ENCODE measurements around the gene S100A5.
"Not testable (repeated sequence)": the region's sequence is repeated elsewhere in the genome, so short reads cannot be mapped to it uniquely, and the experiment has no call there.

Gene S100A5

DNA sequence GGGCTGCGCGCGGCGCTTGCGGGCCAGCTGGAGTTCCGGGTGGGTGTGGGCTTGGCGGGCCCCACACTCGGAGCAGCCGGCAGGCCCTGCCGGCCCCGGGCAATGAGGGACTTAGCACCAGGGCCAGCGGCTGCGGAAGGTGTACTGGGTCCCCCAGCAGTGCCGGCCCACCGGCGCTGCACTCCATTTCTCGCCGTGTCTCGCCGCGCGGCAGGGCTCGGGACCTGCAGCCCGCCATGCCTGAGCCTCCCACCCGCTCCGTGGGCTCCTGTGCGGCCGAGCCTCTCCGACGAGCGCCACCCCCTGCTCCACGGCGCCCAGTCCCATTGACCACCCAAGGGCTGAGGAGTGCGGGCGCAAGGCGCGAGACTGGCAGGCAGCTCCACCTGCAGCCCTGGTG, 18.9 kb downstream of the S100A5 start:
- not testable (repeated sequence) for H3K4me3 ChIP-seq (ENCODE audit: low read depth, low read length); H3K36me3 ChIP-seq (ENCODE audit: control insufficient read depth, insufficient read depth, low read length); H3K9ac ChIP-seq (ENCODE audit: low read depth, low read length); H3K9me3 ChIP-seq (ENCODE audit: control insufficient read depth, insufficient read depth, low read length); H3K4me1 ChIP-seq (ENCODE audit: control insufficient read depth, insufficient read depth, low read length)
- peaks cover 17% of the 10 kb centered on the region for H3K27me3 ChIP-seq (ENCODE audit: control insufficient read depth, insufficient read depth, low read length)

DNA sequence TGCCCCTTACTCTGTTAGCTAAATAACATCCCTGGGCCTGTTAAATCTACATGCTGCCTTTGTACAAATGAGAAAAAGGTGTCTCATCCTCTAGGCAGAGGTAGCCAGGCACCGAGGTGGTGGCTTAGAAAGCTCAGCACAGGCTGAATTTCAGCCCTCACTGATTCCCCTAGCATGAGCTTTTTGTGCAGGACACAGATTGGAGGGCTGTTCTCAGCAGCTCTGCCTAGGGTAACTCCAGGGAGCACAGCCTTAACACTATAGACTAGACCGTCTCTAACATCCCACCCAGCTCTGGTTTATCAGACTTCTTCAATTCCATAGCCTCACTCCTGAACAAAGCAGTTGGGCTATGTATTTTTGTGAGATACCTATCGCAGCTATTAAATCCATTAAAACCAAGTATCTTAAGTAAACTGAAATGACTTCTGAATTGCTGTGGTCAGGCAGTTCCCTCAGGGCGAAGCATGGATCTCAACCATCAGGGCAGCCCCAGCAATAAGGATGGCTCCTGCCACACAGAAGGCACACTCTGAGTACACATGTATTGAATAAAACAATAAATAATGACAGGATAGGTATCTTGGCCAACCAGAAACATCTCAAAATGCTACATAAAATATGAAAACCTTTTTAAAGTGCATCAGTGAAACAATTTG, 19.8 kb downstream of the S100A5 start:
- H3K9ac ChIP-seq (ENCODE audit: low read depth, low read length), result no peak overlapping the region
- no peaks in the 10 kb centered on the region for H3K36me3 ChIP-seq (ENCODE audit: control insufficient read depth, insufficient read depth, low read length)
- peaks cover 3% of the 10 kb centered on the region for H3K4me1 ChIP-seq (ENCODE audit: control insufficient read depth, insufficient read depth, low read length)
- H3K4me3 ChIP-seq (ENCODE audit: low read depth, low read length), result no peak overlapping the region
- peaks cover 25% of the 10 kb centered on the region for H3K27me3 ChIP-seq (ENCODE audit: control insufficient read depth, insufficient read depth, low read length)
- no peaks in the 10 kb centered on the region for H3K9me3 ChIP-seq (ENCODE audit: control insufficient read depth, insufficient read depth, low read length)

GRCh38 chr1:153520137-153520691, 20.5 kb downstream of the S100A5 start:
- not testable (repeated sequence) for H3K4me3 ChIP-seq (ENCODE audit: low read depth, low read length)

GRCh38 chr1:153519242-153519641, 21.5 kb downstream of the S100A5 start:
- no peak overlapping the region for H3K4me3 ChIP-seq (ENCODE audit: low read depth, low read length)
- H3K27me3 ChIP-seq (ENCODE audit: control insufficient read depth, insufficient read depth, low read length), result peaks cover 33% of the 10 kb centered on the region
- peaks cover 3% of the 10 kb centered on the region for H3K4me1 ChIP-seq (ENCODE audit: control insufficient read depth, insufficient read depth, low read length)
- H3K9me3 ChIP-seq (ENCODE audit: control insufficient read depth, insufficient read depth, low read length), result no peaks in the 10 kb centered on the region
- no peak overlapping the region for H3K9ac ChIP-seq (ENCODE audit: low read depth, low read length)
- H3K36me3 ChIP-seq (ENCODE audit: control insufficient read depth, insufficient read depth, low read length), result no peaks in the 10 kb centered on the region

More at GRCh38 chr1:153520137-153520691, 20.5 kb downstream of the S100A5 start:
- not testable (repeated sequence) for H3K36me3 ChIP-seq (ENCODE audit: control insufficient read depth, insufficient read depth, low read length); H3K9ac ChIP-seq (ENCODE audit: low read depth, low read length); H3K9me3 ChIP-seq (ENCODE audit: control insufficient read depth, insufficient read depth, low read length); H3K4me1 ChIP-seq (ENCODE audit: control insufficient read depth, insufficient read depth, low read length)
- peaks cover 33% of the 10 kb centered on the region for H3K27me3 ChIP-seq (ENCODE audit: control insufficient read depth, insufficient read depth, low read length)

- H3K4me1 ChIP-seq (ENCODE audit: control insufficient read depth, insufficient read depth, low read length), result peaks cover 2% of the 10 kb centered on the region
- H3K9ac ChIP-seq (ENCODE audit: low read depth, low read length), result no peak overlapping the region
Observed at GRCh38 chr1:153515504-153516394, 25.0 kb downstream of the S100A5 start.

GRCh38 chr1:153513666-153514065, 27.1 kb downstream of the S100A5 start:
- Histone ChIP-seq H3K9ac (ENCODE audit: low read depth, low read length) (no peak overlapping the region), H3K4me3 (ENCODE audit: low read depth, low read length) (no peak overlapping the region), H3K4me1 (ENCODE audit: control insufficient read depth, insufficient read depth, low read length) (no peaks in the 10 kb centered on the region), H3K36me3 (ENCODE audit: control insufficient read depth, insufficient read depth, low read length) (no peaks in the 10 kb centered on the region), H3K27me3 (ENCODE audit: control insufficient read depth, insufficient read depth, low read length) (peaks cover 43% of the 10 kb centered on the region), H3K9me3 (ENCODE audit: control insufficient read depth, insufficient read depth, low read length) (no peaks in the 10 kb centered on the region)

More at GRCh38 chr1:153515504-153516394, 25.0 kb downstream of the S100A5 start:
- peaks cover 50% of the 10 kb centered on the region for H3K27me3 ChIP-seq (ENCODE audit: control insufficient read depth, insufficient read depth, low read length)
- no peaks in the 10 kb centered on the region for H3K36me3 ChIP-seq (ENCODE audit: control insufficient read depth, insufficient read depth, low read length)
- H3K4me3 ChIP-seq (ENCODE audit: low read depth, low read length), result no peak overlapping the region
- H3K9me3 ChIP-seq (ENCODE audit: control insufficient read depth, insufficient read depth, low read length), result no peaks in the 10 kb centered on the region

GRCh38 chr1:153513023-153513422, 27.7 kb downstream of the S100A5 start:
- H3K9ac ChIP-seq (ENCODE audit: low read depth, low read length), result no peak overlapping the region

GRCh38 chr1:153510984-153511410, 29.7 kb downstream of the S100A5 start:
- Histone ChIP-seq H3K9ac (ENCODE audit: low read depth, low read length) (no peak overlapping the region), H3K4me1 (ENCODE audit: control insufficient read depth, insufficient read depth, low read length) (no peaks in the 10 kb centered on the region), H3K27me3 (ENCODE audit: control insufficient read depth, insufficient read depth, low read length) (peaks cover 29% of the 10 kb centered on the region), H3K4me3 (ENCODE audit: low read depth, low read length) (no peak overlapping the region), H3K9me3 (ENCODE audit: control insufficient read depth, insufficient read depth, low read length) (no peaks in the 10 kb centered on the region), H3K36me3 (ENCODE audit: control insufficient read depth, insufficient read depth, low read length) (no peaks in the 10 kb centered on the region)

More at GRCh38 chr1:153513023-153513422, 27.7 kb downstream of the S100A5 start:
- no peak overlapping the region for H3K4me3 ChIP-seq (ENCODE audit: low read depth, low read length)
- H3K27me3 ChIP-seq (ENCODE audit: control insufficient read depth, insufficient read depth, low read length), result peaks cover 40% of the 10 kb centered on the region
- no peaks in the 10 kb centered on the region for H3K36me3 ChIP-seq (ENCODE audit: control insufficient read depth, insufficient read depth, low read length)
- no peaks in the 10 kb centered on the region for H3K9me3 ChIP-seq (ENCODE audit: control insufficient read depth, insufficient read depth, low read length)
- H3K4me1 ChIP-seq (ENCODE audit: control insufficient read depth, insufficient read depth, low read length), result no peaks in the 10 kb centered on the region

DNA sequence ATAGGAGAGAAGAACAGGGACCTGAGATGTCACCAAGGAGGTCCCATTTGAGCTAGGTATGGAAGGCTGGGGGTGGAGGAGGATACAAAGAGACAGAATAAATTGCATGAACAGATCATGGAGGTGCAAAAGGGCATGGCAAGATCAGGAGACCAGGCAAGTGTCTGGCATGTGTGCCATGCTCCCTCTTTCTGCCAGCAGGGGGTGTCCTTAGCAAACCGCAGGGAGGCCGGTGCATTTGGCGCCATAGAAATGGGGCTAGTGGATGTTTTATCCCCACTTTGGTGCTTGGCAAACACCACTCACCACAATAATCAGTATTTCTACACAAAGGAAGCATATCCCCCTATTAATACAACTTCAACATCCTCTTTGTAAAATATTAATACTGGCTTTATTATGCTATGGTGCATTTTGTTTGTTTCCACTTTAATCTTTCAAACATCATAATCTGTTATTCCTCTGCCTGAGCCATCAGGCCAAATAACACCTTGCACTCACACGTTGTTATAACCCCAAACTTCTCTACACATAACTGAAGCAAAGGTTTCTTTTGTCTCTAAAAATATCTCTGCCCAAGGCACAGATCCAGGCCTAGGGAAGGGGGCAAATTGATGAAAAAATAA, 30.9 kb downstream of the S100A5 start:
- Histone ChIP-seq H3K9me3 (ENCODE audit: control insufficient read depth, insufficient read depth, low read length) (no peaks in the 10 kb centered on the region), H3K9ac (ENCODE audit: low read depth, low read length) (no peak overlapping the region), H3K27me3 (ENCODE audit: control insufficient read depth, insufficient read depth, low read length) (peaks cover 21% of the 10 kb centered on the region), H3K4me1 (ENCODE audit: control insufficient read depth, insufficient read depth, low read length) (no peaks in the 10 kb centered on the region), H3K4me3 (ENCODE audit: low read depth, low read length) (no peak overlapping the region), H3K36me3 (ENCODE audit: control insufficient read depth, insufficient read depth, low read length) (no peaks in the 10 kb centered on the region)

GRCh38 chr1:153509036-153509435, 31.7 kb downstream of the S100A5 start:
- no peaks in the 10 kb centered on the region for H3K9me3 ChIP-seq (ENCODE audit: control insufficient read depth, insufficient read depth, low read length)
- peaks cover 21% of the 10 kb centered on the region for H3K27me3 ChIP-seq (ENCODE audit: control insufficient read depth, insufficient read depth, low read length)
- no peaks in the 10 kb centered on the region for H3K36me3 ChIP-seq (ENCODE audit: control insufficient read depth, insufficient read depth, low read length)
- H3K4me1 ChIP-seq (ENCODE audit: control insufficient read depth, insufficient read depth, low read length), result no peaks in the 10 kb centered on the region
- H3K4me3 ChIP-seq (ENCODE audit: low read depth, low read length), result no peak overlapping the region
- H3K9ac ChIP-seq (ENCODE audit: low read depth, low read length), result no peak overlapping the region

DNA sequence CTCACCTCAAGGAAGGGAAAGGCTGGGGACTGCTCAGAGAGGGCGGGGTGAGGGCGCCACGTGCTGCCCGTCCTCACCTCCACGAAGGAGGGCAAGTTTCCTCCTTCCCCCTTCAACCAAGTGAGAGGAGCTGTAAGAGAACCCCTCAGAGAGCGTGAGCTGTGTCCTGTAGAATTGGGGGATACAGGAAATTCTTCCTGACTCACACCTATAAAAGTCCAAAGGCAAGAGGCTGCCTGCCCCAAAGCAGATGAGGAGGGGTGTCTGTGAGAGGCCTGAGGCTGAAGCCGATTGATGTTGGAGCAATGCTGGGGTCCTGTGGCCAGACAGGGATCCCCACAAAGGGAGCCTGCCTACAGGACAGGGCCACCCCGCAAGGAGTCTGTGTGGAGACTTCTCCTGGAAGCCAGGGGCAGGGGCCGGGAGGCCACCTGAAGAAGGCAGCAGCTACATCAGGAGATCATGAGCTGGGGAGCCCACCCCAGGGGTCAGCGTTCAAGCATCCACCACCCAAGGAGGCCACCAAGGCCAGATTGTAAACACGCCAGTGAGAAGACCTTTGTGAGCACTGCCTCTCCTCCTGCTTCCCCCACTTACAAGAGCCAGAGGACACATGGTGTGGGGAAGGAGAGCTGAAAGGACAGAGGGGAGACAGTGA, 32.7 kb downstream of the S100A5 start:
- no peaks in the 10 kb centered on the region for H3K4me1 ChIP-seq (ENCODE audit: control insufficient read depth, insufficient read depth, low read length)
- H3K4me3 ChIP-seq (ENCODE audit: low read depth, low read length), result no peak overlapping the region
- H3K9ac ChIP-seq (ENCODE audit: low read depth, low read length), result no peak overlapping the region
- no peaks in the 10 kb centered on the region for H3K36me3 ChIP-seq (ENCODE audit: control insufficient read depth, insufficient read depth, low read length)
- no peaks in the 10 kb centered on the region for H3K9me3 ChIP-seq (ENCODE audit: control insufficient read depth, insufficient read depth, low read length)
- peaks cover 15% of the 10 kb centered on the region for H3K27me3 ChIP-seq (ENCODE audit: control insufficient read depth, insufficient read depth, low read length)
